OCI-M1 (cell line): ENCODE measurements around the gene RANBP17.
"Not testable (repeated sequence)": the region's sequence is repeated elsewhere in the genome, so short reads cannot be mapped to it uniquely, and the experiment has no call there.

Experiments
- DNase-seq: peaks from one replicate; lab custom pipeline; 2025; lab: John Stamatoyannopoulos, UW

Gene RANBP17

DNA sequence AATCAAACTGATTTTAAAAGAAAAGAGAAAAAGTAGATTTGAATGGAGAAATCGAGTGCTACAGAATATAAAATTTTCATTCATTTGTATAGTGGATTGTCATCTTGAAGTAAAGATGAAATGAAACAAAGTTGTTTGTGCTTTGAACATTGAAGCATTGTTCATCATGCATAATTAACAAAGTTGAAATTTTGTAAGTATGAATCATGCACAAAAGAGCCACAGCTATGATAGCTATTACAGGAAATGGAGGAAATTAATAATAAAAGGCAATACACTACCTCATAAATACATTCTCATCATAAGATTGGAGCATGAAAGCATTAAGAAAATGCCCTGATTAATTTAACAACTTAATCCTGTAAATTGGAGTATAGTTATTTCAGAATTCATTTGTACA lies 293.8 kb downstream of the RANBP17 start:
- no peak for DNase-seq

DNA sequence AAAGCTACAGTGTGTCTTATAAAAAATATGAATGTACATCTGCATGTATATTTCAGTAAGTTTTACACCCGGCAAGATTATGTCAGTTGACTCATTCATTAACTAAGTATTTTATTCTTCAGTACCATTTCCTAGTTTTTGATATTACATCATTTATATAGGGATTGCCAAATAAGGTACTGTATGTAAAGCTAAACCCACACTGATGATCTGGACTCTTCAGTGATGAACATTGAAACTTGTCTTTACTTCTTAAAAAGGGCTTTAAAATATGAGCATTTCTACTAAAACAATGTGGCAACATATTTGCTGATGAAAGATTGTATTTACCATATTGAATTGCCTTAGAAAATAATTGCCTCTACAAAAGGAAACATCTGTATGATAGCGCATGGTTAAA lies 295.5 kb downstream of the RANBP17 start:
- DNase-seq, result no peak

DNA sequence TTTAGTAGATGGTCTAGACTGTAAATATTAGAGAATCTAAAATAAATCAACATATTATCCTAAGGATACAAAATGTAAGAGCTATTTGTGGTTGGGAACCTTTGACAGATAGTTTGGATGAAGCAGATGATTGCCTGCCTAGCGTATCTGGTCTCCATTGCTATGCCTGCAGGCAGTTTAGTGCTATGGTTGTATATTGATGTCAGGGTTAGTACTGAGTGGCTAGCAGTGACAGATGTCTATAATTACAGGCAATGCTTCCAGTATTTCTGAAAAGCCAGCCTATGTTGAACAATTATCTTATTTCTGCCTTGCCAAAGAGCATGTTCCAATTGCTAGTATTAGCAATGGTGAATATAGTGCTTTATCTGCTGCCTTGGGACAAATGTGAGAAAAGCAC lies 296.0 kb downstream of the RANBP17 start:
- DNase-seq, result no peak

DNA sequence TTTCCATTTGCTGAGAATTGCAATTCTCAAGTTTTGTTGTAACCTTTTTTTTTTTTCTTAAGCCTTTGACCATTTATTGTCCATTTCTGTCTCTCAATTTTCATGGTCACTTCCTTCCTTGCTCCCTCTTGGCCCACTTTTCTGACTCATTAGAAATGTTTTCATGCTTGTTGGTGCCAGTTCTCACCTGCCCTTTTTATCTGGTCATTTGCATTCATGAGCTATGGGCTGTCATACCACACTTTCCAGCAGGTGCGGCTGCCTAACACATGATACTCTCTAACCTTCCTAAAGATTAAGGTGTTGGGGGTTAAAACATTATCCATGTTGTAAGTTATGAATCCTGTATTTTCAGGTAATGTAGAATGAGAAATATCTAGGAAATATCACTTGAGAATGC lies 296.8 kb downstream of the RANBP17 start:
- no peak for DNase-seq

DNA sequence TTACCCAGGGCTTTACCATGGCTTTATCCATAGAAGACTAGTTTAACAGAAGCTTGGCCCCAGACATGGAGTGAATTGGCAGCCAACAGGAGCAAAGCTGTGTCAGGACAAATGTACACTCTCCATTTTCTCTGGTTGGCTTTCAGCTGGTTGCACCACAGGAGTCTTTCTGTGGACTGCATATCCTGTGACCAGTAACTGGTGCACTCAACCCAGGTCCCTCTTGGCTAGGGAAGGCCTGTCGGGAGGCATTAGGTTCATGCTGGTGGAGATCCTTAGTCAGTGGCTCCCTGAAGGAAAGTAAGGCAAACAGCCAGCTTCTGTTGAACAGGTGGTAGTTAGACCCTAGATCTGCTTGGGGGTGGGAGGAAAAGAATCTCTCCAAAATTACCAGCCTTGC lies 300.3 kb downstream of the RANBP17 start:
- DNase-seq, result no peak

DNA sequence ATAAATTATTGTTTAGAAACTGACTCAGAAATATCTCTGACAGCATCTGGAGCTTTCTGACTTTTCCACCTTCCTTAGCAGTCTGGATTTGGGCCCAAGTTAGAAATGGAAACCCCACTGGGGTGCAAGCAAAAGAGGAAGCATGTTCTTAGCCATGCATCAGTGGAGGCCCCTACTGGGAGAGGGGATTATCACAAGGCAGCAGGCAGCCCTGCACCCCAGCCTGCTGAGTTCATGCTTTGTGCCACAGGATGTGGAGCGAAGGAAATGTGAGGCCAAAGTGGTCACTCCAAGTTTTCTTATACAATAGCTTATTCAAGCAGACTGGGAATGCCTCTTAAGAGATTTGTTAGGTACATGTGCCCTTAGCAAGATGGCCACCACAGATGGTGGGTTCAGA lies 300.8 kb downstream of the RANBP17 start:
- peak; percentile 65 for DNase-seq

DNA sequence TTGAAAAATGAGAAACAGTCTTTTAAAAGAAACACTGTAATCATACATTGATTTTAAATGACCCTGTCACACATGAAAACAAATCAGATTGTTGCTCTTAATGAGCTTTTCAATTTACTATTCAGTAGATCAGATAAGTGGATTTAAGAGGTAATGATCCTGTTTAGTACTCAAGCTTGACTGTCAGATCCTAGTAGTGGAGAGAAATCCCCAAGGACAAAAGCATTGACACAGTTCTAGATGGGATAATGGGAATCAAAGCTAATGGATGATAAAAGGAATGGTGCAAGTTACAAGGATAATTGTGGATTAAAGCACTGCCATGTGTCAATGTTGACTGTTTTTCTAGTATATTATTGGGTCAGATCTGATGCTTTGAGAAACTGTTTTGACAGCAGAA lies 304.9 kb downstream of the RANBP17 start:
- no peak for DNase-seq

DNA sequence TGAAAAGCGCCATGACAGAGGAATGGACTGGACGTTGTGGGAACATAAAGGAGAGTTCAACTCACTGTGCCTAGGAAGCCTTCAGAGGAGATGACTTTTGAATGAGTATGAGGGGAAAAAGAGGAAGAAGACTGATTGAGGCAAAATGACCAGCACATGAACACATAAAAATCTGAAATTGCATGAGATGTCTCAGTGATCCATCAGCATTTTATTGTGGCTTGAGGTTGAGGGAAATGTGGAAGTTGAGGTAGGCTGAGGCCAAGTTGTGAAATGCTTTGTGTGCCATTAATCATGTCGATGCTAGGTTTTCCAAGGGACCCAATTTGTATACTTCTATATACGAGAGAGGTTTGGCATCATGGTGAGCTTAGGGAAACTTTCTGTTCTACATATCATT lies 306.4 kb downstream of the RANBP17 start:
- peak; percentile 68 for DNase-seq

DNA sequence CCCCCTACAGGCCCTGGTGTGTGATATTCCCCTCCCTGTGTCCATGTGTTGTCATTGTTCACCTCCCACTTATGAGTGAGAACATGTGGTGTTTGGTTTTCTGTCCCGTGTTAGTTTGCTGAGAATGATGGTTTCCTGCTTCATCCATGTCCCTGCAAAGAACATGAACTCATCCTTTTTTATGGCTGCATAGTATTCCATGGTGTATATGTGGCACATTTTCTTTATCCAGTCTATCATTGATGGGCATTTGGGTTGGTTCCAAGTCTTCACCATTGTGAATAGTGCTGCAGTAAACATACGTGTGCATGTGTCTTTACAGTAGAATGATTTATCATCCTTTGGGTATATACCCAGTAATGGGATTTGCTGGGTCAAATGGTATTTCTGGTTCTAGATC lies 313.1 kb downstream of the RANBP17 start:
- not testable (repeated sequence) for DNase-seq

DNA sequence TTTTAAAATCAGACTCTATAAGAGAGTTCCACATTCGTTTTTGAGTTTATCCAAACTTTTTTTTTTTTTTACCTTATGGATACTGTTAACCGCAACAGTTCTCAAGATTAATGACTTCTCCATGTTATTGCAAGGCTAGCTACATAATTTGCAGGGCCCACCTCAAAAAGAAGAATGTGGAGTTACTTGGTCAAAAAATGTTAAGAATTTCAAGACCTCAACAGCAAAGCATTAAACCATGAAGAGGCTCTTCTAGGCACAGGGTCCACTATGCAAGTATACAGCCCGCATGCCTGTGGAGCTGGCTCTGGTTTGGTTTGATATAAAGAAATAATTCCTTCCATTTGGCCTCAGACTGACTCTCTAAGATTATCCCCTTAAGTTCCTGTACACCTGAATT lies 313.9 kb downstream of the RANBP17 start:
- no peak for DNase-seq

DNA sequence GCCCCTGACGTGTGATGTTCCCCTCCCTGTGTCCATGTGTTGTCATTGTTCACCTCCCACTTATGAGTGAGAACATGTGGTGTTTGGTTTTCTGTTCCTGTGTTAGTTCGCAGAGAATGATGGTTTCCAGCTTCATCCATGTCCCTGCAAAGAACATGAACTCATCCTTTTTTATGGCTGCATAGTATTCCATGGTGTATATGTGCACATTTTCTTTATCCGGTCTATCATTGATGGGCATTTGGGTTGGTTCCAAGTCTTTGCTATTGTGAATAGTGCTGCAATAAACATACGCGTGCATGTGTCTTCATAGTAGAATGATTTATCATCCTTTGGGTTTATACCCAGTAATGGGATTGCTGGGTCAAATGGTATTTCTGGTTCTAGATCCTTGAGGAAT lies 316.4 kb downstream of the RANBP17 start:
- DNase-seq, result not testable (repeated sequence)

DNA sequence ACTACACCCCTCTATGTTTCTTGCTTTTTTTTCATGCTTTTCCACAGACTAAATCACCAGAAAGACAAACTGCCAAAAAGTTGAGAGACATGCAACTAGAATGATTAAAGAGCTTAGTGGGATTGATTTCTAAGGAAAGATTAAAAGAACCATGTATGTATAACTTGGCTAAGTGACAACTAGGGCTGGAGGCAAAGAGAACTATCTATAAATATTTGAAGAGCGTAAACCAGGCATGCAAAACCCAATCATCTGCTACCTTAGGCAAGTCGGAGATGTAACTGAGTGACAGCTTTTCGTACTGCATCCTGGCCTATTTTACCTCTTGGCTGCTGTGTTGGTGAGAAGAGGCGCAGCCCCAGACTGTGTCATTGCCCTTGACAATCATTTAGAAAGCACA lies 326.2 kb downstream of the RANBP17 start:
- peak; percentile 14 for DNase-seq

DNA sequence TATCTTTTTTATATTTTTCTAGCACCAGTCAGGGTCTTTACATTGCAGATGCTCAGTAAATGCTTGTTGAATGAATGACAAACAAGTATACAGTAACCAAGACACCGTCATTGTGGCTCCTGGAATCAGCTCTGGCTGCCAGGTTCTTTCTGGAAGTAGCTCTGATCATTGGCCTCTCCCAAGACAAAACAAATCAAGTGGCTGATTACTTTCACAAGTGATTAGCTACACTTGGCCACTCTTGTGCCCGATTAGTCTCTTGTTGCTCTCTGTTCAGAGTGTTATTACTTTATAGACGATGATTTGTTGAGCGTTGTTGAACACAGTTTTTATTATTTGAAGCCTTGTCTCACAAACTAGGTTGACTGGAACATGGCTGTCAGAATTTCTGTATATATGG lies 327.6 kb downstream of the RANBP17 start:
- no peak for DNase-seq

DNA sequence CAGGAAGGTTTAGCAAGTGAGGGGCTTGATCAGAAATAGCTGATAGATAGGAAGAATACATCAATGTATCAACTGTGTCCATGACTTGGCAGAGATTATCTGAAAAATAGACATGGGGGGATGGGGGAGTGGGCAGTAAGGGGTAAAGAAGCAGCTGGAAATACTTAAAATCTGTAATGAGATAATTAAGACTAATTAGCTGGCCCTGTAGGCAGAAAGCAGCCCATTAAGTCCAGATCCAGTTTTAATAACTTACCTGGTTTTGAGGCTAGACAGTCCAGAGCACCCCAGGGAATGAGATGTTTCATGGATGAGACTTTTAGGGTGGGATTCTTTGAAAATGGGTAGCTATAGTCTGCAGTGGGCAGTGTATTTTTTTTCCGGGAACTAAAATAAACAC lies 330.3 kb downstream of the RANBP17 start:
- DNase-seq, result no peak

DNA sequence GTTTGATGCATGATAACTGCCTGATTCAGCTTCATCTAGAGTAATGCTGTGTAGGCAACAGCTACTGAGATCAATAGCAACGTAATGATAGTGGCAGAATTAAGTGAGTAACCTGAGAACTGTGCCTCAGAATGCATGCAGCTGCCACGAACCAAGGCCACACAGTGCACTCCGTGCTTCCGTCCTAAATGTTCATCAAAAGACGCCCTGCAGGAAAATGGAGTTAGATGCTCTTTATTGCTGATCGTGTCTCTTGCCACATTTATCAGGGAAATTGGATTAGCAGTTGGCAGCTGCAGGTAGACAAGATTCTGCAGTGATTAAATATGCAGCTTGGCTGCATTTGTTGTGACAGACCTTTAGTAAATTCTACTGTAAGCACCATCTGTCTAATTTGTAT lies 339.5 kb downstream of the RANBP17 start:
- no peak for DNase-seq

DNA sequence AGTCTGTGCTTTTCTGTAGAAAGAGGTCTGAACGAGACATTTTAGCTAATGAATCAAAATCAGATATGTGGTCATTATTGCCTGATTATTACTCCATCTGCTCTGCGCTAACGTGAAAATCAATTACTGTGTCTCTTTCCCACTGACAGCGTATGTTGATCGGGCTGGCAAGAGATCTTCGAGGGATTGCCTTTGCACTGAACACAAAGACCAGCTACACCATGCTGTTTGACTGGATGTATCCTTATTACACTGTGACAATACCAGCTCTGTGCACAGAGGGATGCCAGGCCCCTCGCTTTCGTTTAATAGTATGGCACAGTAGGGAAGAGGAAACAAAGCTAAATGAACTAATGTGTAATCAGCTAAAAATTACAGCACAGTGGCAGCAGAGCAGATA lies 343.6 kb downstream of the RANBP17 start:
- DNase-seq, result no peak

DNA sequence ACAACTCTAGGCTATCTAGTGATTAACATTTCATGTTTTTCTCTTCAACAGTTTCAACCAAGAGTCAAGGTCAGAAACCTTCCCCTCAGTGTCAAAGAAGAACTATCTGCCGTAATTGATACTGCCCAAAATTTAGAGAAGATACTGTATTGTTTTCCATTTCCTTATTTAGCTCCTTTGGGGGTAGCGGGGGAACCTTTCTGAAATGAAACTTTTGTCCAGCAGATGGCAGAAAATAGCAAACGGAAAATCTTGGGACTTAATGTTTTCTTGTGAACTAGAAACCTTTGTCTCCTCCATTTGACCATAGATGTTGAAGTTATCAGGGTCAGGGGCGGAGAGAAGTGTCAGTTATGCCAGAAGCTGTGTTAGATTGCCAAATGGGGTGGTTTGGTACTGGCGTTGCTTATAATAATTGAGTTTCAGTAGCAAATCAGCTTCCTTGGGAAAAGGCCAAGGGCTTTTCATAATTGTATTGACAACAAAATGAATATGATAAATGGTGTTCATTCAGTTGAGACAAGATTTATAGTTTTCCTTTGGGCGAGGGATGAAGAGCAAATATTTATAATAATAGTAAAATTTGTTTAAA lies 345.5 kb downstream of the RANBP17 start:
- DNase-seq, result peak; percentile 87

DNA sequence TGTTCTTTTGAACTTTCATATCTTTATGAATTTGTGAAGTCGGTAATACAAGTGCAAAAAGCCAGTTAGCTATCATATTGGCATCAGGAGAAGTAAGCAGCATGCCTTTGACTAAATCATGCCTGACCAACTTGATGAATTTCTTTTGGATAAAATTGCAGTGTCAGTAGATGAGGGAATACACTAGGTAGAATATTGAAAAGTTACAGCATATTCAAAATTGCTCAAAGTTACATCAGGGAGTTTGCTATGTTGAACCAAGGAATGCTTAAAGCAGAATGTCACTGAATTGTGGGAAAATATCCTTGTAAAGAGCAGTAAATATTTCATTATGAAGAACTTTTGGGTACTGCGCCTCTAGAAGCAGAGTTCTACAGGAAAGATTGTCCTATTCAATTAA lies 360.1 kb downstream of the RANBP17 start:
- DNase-seq, result no peak

DNA sequence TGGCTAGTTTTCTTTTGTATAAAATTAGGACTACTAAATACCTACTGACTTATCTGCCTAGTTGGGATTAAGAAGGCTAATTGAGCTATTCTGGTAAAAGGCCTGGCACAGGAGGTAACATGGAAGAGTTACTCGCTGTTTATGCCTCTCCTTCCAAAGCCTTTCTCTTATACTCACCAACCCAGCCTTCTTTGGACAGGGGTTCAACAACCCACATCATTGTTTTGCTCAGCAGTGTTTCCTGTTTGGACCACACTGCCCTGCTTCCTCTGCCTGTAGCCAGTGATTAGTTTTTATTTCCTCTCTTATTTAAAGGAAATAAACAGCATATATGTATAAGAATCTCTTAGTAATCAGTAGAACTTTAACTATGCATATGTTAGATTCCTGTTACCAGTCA lies 362.1 kb downstream of the RANBP17 start:
- no peak for DNase-seq

DNA sequence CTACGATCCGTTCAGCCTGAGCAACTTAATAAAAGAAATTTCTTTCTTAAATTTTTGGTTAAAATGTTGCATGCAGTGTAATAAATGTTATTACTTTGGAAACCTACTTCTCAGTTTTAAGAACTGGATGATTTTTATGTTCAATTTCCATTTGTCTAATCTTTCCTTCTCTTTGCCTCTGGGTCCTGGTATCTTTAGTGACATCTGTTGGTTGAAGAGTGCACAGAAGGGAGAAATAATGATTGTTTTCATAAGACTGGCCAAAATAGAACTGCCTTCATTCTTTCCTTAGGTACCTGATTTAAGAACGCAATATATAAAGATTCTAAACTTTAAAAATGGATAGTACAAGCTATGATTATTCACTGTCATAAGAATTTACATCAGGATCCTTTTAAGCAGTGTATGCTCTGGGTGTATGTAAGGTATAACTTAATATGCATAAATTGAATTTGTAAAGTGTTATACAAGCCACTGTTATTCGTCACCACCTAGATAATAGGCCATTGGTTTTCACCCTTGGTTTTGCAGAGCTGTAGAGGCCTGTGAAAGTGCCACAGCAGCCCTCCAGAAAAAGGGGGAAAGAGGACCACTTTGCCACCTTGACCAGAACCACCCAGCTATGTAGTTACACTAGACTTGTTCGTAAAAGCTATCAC lies 364.4 kb downstream of the RANBP17 start:
- DNase-seq, result peak; percentile 38

DNA sequence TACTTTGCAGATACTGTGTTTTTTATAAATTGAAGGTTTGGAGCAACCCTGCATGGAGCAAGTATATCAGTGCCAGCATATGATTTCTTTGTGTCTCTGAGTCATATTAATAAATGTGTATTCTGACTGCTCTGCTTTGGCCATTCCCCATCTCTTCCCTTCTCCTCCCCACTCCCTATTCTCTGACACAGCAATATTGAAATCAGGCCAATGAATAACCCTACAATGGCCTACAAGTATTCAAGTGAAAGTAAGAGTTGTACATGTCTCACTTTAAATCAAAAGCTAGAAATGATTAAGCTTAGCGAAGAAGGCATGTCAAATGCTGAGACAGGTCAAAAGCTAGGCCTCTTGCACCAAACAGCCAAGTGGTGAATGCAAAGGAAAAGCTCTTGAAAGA lies 365.0 kb downstream of the RANBP17 start:
- no peak for DNase-seq

DNA sequence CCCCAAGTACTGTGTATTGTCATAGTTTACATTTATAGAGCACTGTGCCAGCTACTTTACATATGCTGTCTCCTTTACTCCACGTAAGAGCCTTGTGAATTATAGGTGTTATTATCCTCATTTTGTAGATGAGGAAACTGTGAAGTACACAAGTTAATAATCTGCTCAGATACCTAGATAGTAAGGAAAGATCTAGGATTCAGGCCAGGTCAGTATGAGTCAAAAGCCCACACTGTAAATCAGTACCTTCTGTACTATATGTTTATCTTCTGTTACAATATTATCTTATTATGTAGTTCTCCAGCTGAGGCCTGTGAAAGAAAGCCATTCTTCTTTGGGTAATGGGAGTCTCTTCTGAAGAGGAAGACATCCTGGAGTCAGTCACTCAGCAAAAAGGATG lies 374.8 kb downstream of the RANBP17 start:
- DNase-seq, result no peak

DNA sequence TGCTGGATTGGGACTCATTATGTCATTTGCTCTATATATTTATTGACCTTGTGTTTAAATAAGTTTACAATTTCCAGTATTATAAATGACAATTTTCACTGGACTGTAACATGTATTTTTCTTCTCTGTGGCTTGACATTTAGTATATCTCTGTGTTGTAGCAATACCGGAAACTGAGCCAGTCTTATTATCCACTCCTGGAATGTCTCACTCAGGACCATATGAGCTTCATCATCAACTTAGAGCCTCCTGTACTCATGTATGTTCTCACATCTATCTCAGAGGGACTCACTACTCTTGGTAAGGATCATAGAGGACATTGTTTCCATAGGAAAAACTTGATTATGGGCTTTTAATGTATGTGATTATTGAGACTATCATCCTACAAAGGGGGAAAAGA lies 380.7 kb downstream of the RANBP17 start:
- DNase-seq, result no peak

DNA sequence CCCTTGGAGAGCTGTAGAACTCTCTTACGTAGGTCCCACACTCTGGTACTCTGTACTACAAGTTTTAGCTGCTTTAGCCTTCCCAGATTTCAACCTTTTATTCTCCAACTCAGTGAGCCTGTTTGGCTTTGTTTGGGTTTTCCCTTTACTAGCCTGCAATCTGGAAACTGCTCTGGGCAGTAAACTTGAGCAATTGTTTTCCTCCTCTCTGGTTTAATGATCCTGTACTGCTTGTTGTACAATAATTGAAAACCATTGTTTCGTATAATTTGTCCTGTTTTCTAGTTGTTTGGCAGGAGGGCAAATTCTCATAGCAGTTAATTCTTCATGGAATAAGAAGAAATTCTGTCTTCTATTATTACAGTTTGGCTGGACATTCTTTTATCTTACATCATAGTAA lies 384.4 kb downstream of the RANBP17 start:
- no peak for DNase-seq
